Measurements from ENCODE around the gene MOGAT2.

GRCh38 chr11:75677909-75678308, 39.7 kb upstream of the MOGAT2 start:
- TF ChIP-seq CTCF (IDR thresholded peaks at IDR 0.05; ENCODE audit: extremely low read depth in 1 of 2, insufficient read depth in 1 of 2, low read depth in 1 of 2, low read length in 2 of 2) = no peak
- TF ChIP-seq EZH2 (IDR thresholded peaks at IDR 0.05; ENCODE audit: borderline replicate concordance, low read depth, low read length, severe bottlenecking) = no peak
- TF ChIP-seq JUN (IDR thresholded peaks at IDR 0.05; ENCODE audit: borderline replicate concordance, insufficient read depth, insufficient read length, low read depth) = no peak
